Measurements from ENCODE around the gene PRR27.
"Not testable (repeated sequence)": the region's sequence is repeated elsewhere in the genome, so short reads cannot be mapped to it uniquely, and the experiment has no call there.

Gene PRR27

GRCh38 chr4:70192895-70193294, 38.9 kb downstream of the PRR27 start:
- TF ChIP-seq, protein P1, sequence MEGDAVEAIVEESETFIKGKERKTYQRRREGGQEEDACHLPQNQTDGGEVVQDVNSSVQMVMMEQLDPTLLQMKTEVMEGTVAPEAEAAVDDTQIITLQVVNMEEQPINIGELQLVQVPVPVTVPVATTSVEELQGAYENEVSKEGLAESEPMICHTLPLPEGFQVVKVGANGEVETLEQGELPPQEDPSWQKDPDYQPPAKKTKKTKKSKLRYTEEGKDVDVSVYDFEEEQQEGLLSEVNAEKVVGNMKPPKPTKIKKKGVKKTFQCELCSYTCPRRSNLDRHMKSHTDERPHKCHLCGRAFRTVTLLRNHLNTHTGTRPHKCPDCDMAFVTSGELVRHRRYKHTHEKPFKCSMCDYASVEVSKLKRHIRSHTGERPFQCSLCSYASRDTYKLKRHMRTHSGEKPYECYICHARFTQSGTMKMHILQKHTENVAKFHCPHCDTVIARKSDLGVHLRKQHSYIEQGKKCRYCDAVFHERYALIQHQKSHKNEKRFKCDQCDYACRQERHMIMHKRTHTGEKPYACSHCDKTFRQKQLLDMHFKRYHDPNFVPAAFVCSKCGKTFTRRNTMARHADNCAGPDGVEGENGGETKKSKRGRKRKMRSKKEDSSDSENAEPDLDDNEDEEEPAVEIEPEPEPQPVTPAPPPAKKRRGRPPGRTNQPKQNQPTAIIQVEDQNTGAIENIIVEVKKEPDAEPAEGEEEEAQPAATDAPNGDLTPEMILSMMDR (IDR thresholded peaks at IDR 0.05; ENCODE audit: low read depth, low read length, missing control alignments): no peak
- DNase-seq (ENCODE audit: low read depth): no peak
- H3K4me3 ChIP-seq (ENCODE audit: low read depth, low read length): no peak overlapping the region

DNA sequence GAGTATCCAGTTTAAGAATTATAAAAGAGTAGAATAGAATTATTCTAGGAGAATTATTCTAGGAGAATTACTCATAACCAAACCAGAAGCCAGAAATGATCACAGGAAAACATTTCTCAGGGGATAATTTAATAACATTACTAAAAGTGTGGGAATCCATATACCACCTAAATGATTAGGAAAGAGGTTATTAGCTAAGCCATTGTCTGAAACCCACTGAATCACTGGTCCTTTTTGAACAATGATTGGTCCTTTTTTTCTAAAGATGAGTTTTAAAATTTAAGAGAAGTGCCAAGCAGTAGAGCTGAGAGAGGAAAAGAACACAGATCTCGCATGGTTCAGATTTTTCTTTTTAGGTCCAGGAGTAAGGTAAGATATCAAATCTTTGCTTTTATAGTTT, 41.4 kb downstream of the PRR27 start, which contains the start of gene ODAM:
Gene ODAM (plus strand): TSS at position 301 of the 400 bp plus-strand sequence. CDS start 819 bp downstream, outside the sequence.
- TF ChIP-seq, protein P1 (IDR thresholded peaks at IDR 0.05; ENCODE audit: low read depth, low read length, missing control alignments): no peak
- DNase-seq (ENCODE audit: low read depth): no peak

GRCh38 chr4:70196857-70197256, 42.8 kb downstream of the PRR27 start:
- H3K4me3 ChIP-seq (ENCODE audit: low read depth, low read length): no peak overlapping the region
- TF ChIP-seq, protein P1 (IDR thresholded peaks at IDR 0.05; ENCODE audit: low read depth, low read length, missing control alignments): no peak
- no peak for DNase-seq (ENCODE audit: low read depth)

More for the DNA sequence above, 41.4 kb downstream of the PRR27 start, which contains the start of gene ODAM:
- H3K4me3 ChIP-seq (ENCODE audit: low read depth, low read length): no peak within 1 kb of the TSS

DNA sequence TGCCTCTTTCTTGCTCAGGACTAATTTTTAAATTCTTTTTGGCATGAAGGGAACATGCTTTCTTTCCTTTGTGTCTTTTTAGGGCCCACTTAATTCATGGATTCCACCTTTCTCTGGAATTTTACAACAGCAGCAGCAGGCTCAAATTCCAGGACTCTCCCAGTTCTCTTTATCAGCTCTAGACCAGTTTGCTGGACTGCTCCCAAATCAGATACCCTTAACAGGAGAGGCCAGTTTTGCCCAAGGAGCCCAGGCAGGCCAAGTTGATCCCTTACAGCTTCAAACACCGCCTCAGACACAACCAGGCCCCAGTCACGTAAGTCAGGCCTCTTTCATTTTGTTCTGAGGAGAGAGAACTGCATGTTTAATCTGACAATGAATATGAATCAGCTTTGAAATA, 43.8 kb downstream of the PRR27 start:
- TF ChIP-seq, protein P1 (IDR thresholded peaks at IDR 0.05; ENCODE audit: low read depth, low read length, missing control alignments): no peak
- no peak for DNase-seq (ENCODE audit: low read depth)
- H3K4me3 ChIP-seq (ENCODE audit: low read depth, low read length): no peak overlapping the region

- DNase-seq (ENCODE audit: low read depth): no peak
- TF ChIP-seq, protein P1 (IDR thresholded peaks at IDR 0.05; ENCODE audit: low read depth, low read length, missing control alignments): no peak
- no peak overlapping the region for H3K4me3 ChIP-seq (ENCODE audit: low read depth, low read length)
Measured at GRCh38 chr4:70203601-70204000, 49.6 kb downstream of the PRR27 start.

- not testable (repeated sequence) for DNase-seq (ENCODE audit: low read depth)
Measured at GRCh38 chr4:70212752-70213151, 58.7 kb downstream of the PRR27 start.

More at GRCh38 chr4:70212752-70213151, 58.7 kb downstream of the PRR27 start:
- H3K4me3 ChIP-seq (ENCODE audit: low read depth, low read length): not testable (repeated sequence)

All from GM12864 (cell line).